CD4-positive, alpha-beta T cell treated with Interferon gamma for 1 hour (primary cell): ENCODE data around the gene FAU.
A peak's percentile ranks its signal among the peaks of the same experiment; 100 is the strongest.
"Not testable (repeated sequence)": the region's sequence is repeated elsewhere in the genome, so short reads cannot be mapped to it uniquely, and the experiment has no call there.

Experiments used
- DNase-seq: peaks from one replicate; pipeline ENCODE4 v3.0.0-alpha.2; 2020

Gene FAU

DNA sequence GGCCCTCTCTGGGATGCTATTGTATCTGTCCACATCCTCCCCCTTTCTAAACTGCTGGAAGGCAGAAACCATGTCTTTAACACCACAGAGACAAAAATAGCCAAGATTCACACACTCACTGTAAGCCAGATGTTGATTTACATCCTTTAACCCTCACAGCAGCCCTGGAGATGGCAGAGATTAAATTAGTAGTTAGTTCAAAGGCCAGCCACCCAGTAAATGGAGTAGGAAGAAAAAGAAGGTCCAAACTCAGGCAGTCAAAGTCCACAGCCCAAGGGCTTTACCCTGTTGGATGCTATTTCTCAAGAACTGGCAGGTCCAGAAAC lies 2.3 kb downstream of the FAU start:
- no peak for DNase-seq

DNA sequence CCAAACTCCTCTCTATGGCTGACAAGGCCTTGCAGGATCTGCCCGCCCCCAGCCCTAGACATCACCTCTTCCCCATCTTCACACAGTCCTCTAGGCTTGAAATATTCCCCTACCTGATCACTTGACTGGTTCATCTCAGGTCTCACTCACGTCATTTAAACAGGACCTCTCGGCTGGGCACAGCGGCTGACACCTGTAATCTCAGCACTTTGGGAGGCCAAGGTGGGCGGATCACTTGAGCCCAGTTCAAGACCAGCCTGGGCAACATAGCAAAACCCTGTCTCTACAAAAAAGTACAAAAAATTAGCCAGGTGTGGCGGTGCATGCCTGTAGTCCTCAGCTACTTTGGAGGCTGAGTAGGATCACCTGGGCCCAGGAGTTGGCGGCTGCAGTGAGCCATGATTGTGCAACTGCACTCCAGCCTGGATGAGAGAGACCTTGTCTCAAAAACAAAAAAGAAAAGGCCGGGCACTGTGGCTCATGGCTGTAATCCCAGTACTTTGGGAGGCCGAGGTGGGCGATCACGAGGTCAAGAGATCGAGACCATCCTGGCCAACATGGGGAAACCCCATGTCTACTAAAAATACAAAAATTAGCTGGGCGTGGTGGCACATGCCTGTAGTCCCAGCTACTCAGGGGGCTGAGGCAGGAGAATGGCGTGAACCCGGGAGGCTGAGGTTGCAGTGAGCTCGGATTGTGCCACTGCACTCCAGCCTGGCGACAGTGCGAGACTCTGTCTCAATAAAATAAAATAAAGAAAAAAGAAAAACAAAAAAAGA lies 2.9 kb downstream of the FAU start:
- DNase-seq: not testable (repeated sequence)

DNA sequence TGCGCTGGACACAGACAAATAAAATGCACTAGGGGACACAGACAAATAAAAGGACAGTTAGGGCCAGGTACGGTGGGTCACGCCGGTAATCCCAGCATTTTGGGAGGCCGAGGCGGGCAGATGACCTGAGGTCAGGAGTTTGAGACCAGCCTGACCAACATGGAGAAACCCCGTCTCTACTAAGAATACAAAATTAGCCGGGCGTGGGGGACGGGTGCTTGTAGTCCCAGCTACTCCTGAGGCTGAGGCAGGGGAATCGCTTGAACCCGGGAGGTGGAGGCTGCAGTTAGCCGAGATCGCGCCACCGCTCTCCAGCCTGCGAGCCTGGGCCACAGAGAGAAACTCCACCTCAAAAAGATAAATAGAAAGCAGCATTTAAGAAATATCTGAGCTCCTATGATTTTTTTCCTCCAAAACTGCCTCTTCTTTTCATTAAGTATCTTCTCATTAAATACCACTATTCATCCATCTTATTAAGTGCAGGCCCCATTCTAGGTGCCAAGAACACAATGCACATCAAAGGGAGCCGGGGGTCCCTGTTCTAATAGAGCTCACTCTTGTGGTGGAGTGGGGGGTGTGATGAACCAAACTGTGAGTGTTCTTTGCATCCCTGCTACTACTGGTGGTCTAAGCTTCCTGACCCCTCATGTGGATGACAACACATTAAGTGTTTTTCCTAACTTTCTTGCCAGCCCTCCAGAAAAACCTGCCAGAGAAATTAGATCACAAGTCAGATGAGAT lies 3.7 kb downstream of the FAU start:
- DNase-seq: no peak

DNA sequence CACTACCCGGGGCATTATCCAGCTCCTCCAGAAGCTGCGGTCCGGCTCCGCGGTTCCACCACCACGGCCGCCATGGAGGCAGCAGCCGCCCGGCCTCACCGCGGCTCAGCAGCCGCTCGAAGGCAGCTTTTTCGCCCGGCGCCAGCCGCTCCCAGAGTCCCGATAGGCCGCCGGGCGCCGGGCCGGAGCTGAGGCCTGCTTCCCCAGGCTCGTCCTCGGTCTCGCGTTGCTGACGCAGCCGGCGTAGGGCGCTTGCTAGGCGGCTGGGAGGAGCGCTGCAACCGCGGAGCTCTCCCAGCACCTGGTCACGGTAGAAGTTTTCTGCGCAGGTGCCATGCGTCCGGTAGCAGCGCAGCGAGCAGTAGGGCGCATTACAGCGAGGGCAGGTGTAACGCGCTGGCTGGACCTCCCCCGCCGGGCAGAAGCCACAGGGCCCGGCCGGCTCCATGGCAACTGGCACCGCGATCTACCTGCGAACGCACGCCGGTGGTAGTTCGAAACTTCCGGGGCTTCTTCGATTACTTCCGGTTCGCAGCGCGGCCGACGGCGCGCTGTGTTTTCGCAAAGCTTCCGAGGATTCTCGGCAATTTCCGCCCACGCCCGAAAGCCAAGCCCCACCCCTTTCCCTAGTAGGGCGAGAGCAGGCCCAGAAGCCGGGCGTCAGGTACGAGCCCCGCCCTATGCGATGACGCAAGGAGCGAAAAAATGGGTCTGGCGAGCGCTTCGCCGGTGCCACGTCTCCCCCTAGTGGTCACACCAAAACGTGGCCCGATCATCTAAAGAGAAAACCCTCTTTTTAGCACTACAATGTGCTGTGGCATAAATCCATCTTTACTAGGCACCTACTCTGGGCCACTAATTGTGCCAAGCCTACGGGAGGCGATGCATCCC lies 4.5 kb downstream of the FAU start, which contains the start of gene ZNHIT2:
ZNHIT2 (minus strand) TSS at position 496 of the 891 bp plus-strand sequence; CDS start at position 448, 48 bp downstream.
- peak; percentile 99 for DNase-seq

DNA sequence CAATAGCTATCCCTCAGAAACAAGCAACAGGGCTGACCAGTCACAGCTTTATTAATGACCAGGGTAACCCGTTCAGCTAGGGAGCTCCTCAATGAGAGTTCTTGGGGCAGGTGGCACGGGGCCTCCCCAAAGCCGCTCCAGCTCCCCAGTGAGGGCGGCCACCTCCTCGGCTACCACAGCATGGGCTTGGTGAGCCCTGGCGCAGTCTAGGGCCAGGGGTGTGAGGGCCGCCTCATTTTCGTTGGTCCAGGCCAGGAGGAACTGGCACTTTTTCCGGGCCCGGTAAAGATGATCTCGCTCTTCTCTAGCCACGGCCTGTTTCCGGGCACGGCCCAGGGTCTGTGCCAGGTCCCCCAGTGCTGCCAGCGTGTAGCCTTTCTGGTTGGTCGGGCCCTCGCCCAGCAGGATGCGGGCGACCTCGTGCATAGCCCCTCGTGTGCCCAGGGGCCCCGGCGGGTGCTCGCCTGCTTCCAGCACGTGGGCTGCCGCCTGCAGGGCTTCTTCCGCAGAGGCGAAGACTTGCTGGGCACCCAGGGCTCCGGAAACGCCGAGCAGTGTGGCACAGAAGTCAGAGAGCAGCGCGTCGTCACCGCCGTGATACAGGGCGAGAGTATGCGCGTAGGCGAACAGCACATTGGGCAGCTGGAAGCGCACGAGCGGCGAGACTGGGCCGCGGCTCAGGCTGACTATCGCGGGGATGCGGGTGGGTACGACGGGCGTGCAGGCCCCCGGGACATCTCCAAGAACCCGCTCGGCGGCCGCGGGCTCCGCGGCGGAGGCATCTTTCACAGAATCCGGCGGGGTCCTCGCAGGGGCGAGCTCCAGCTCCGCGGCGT lies 5.3 kb downstream of the FAU start:
- DNase-seq: peak; percentile 56

DNA sequence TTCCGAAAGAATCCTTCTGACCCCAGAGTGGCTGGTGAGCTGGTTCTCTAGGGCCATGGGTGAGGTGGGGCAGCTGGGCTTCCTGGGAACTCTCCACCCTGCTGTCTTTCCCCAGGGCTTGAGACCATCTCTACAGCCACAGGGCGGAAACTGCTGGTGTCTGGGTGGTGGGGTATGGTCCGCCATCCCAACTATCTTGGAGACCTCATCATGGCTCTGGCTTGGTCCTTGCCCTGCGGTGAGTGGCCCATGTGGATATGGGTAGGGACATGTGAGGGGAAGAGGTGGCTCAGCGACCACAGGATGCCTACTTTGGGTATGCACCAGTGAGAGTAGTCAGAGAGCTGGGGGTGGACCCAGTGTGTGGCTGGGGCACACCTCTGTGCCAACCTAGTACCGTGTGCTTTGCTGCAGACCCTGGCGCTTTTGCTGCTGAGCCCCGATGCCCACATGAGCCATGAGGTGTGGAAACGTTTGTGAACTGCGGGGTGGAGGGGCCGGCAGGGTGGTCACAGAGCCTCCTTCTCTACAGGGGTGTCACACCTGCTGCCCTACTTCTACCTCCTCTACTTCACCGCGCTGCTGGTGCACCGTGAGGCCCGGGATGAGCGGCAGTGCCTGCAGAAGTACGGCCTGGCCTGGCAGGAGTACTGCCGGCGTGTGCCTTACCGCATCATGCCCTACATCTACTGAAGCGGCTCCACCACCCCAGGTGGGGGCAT lies 6.4 kb downstream of the FAU start:
- DNase-seq: no peak

DNA sequence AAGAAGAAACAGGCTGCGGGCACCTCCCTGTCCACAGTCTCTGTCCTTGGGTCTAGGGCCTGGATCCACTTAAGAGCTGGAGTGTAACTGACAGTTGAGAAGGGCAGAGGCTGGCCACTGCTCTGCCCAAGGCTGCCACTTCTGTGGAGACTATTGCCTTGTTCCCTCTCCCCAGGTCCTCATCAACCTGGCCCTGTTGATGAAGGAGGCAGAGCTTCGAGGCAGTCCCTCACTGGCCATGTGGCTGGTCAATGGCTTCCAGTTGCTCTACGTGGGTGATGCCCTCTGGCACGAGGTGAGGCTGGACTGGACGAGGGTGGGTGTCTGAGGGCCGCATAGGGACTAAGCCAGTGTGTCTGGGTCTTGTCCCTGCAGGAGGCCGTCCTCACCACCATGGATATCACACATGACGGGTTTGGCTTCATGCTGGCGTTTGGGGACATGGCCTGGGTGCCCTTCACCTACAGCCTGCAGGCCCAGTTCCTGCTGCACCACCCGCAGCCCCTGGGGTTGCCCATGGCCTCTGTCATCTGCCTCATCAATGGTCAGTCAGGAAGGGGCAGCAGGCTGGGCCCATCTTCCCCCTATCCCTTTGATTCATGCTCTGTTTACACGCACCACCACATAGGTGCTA lies 7.3 kb downstream of the FAU start:
- DNase-seq: no peak

DNA sequence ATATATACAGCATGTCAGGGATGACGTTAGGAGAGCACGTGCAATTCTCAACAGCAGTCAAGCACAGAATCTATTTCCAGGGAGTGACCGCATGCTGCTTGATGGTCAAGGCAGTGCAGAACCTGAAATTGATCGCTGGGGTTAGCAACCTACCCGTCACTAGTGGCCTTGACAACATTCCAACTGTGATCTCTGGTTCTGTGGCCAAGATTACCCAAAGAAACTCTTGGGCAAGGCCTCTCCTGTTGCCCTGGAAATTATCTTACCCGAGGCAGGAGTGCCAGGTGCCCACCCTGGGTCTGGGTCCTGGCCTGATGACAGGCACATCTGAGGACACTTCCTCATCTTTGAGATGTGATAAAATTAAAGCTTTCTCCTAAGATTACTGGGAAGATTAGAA lies 8.1 kb downstream of the FAU start:
- DNase-seq: no peak

DNA sequence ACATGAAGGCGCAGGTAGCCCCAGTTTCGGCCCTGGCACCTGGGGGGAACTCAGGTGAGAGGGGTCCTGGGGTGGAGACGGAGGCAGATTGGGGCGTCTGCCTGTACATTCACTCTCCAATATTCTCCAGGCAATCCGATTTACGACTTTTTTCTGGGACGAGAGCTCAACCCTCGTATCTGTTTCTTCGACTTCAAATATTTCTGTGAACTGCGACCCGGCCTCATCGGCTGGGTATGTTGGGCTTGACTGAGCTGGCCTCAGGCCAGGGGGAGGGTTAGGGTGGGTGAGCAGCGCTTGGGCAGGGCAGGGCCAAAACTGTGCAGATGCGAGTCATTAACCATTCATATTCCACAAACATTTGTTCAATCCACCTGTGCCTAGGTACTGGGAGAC lies 8.6 kb downstream of the FAU start:
- DNase-seq: no peak

DNA sequence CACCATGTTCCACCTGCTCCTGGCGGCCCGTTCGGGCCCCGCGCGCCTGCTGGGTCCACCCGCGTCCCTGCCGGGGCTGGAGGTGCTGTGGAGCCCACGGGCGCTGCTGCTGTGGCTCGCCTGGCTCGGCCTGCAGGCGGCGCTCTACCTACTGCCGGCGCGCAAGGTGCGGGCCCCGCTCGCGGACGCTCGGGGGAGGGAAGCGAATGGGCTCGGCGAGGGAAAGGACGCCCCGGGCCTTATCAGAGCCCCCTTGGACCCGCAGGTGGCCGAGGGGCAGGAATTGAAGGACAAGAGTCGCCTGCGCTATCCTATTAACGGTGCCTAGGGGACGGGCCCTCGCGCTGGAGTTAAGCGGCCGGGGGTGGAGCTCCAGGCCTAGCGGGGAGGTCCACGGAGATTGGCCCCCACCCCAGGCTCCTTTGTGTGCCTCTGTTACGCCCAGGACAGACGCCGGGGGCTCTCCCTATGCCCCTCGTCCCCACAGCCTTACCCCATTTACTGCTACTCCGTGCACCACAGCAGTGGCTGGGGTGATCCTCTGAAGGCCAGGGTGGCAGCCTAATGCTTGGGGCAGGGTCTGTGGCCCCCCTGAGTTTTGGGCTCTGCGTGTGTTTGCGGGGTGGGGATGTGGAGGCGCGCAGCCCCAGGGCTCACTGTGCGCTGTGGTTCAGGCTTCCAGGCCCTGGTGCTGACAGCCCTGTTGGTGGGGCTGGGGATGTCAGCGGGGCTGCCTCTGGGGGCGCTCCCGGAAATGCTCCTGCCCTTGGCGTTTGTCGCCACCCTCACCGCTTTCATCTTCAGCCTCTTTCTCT lies 9.2 kb downstream of the FAU start:
- DNase-seq: peak; percentile 76

DNA sequence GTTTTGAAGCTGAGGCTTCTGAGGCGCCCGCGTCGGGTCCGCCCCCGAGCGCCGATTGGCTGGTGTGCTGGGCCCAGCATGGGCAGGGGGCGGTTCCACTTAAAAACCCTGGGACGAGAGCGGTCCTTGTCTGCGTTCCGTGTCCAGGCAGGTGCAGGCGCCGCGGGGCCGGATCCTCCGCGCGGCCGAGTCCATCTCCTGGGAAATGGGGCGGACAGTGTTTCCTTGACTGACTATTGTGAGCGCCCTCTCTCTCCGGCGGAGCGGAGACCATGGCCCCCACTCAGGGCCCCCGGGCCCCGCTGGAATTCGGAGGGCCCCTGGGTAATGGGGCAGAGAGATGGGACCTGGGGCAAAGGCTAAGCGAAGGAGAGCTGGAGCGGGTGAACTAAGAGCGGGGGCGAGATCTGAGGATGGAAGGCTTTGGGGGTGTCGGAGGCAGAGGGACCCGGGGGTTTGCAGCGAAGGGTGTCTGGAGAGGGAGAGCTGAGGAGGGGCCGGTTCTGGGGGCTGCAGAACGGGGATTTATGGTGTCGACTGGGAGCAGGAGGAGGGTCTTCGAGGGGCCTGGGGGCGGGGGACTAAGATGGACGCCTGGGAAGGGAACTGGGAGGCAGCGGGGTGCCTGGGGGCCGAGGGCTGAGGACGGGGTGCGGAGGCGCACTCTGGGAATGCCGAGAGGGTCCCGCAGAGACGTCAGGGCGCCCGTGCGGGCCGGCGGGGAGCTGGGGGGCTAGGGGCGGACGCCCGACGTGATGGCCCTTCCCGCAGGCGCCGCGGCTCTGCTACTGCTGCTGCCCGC lies 10.0 kb downstream of the FAU start, which contains the start of gene TM7SF2:
TM7SF2 (plus strand) TSS at position 129 of the 802 bp plus-strand sequence; CDS start at position 273, 144 bp downstream.
- peak; percentile 94 for DNase-seq

DNA sequence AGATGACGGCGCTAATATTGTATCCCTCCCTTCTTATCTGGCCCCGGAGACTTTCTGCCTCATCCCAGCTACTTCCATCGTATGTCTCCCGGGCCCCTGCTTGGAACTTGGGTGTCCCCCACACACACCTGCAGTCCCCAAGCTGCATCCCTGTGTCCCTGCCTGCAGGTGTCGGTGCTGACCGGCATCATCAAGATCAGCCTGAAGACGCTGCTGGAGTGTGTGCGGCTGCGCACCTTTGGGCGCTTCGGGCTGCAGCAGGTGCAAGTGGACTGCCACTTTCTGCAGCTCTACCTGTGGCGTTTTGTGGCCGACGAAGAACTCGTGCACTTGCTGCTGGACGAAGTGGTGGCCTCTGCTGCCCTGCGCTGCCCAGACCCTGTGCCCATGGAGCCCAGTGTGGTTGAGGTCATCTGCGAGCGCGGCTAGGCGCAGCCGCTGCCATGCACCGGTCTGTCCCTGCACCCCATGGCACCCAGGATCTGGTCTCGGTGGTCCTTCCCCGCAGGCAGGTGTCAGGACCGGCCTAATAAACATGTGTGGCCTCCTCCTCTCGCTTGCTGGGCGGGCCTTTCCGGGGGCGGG lies 10.7 kb downstream of the FAU start:
- no peak for DNase-seq

DNA sequence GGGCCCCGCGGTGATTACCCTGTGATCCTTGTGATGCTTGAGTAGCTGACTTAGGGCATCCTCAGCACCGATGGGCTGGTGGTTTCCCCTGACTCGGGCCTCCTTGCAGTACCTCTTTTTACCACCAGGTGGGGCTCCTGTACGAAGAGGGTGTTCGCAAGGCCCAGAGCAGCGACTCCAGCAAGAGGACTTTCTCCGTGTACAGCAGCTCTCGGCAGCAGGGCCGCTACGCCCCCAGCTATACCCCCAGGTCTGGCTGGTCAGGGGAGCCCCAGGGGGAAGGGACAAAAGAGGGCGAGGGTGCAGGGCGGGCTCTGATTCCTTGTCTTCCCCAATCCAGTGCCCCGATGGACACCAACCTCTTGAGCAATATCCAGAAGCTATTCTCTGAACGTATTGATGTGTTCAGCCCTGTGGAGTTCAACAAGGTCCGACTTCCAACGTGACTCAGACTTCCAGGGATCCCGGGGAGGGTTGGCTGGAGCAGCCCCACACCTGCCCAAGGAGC lies 11.5 kb downstream of the FAU start:
- DNase-seq: peak; percentile 89

DNA sequence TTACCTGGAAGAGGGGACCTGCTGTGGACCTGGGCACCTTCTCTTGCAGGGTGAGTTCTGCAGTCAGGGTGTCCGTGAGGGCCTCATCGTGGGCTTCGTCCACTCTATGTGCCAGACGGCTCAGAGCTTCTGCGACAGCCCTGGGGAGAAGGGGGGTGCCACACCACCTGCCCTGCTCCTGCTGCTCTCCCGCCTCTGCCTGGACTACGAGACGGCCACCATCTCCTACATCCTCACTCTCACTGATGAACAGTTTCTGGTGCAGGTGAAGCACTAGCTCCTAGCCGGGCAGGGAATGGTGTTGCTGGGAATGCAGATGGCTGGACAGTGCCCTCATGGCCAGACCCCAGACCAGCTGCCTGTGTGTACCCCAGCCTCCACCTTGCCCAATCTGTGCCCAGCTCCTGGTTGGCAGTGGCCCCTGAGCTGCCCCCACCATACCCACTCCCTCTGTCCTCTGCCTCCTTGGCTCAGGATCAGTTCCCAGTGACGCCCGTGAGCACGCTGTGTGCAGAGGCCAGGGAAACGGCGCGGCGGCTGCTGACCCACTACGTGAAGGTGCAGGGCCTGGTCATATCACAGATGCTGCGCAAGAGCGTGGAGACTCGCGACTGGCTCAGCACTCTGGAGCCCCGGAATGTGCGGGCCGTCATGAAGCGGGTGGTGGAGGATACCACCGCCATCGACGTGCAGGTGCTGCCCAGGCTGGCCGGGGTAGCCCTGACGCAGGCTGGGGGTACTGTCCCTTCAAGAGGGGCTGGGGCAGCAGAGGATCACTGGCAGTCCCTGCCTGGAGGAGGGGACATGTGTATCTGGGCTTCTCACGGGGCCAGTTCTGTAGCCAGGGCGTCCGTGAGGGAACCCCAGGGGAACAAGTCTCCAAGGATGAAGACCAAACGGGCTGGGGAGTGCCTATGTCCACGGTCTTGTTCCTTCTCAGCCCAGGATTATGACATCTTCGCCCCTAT lies 12.4 kb downstream of the FAU start:
- no peak for DNase-seq

DNA sequence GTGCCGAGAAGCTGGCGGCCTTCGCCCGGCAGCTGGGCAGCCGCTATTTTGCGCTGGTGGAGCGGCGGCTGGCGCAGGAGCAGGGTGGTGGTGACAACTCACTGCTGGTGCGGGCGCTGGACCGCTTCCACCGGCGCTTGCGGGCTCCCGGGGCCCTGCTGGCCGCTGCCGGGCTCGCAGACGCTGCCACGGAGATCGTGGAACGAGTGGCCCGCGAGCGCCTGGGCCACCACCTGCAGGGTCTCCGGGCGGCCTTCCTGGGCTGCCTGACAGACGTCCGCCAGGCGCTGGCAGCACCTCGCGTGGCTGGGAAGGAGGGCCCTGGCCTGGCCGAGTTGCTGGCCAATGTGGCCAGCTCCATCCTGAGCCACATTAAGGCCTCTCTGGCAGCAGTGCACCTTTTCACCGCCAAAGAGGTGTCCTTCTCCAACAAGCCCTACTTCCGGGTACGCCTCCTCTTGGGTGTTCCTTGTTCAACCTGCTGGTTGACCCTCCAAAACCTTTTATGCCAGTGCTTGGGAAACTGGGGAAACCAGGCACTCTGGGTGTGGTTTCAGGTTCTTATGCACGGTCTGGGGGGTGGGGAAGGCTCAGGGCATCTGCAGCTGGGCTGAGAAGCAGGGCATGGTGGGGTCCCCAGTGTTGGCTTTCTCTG lies 13.3 kb downstream of the FAU start:
- DNase-seq: no peak

DNA sequence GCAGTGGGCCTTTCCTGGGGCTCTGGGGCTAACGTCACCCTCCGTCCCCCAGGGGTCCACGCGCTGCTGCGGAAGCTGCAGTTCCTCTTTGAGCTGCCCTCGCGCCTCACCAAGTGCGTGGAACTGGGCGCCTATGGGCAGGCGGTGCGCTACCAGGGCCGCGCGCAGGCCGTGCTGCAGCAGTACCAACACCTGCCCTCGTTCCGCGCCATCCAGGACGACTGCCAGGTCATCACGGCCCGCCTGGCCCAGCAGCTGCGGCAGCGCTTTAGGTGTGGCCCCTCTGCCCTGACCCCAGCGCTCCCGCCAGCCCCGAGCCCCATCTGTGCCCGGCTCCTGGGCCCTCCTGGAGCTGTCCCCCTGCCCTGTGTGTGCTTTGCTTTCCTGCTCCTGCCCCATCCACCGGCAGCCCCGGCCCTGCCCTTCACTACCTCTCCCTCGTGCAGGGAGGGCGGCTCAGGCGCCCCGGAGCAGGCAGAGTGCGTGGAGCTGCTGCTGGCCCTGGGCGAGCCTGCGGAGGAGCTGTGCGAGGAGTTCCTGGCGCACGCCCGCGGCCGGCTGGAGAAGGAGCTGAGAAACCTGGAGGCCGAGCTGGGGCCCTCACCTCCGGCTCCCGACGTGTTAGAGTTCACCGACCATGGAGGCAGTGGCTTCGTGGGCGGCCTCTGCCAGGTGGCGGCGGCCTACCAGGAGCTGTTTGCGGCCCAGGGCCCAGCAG lies 14.0 kb downstream of the FAU start:
- DNase-seq: no peak
